GM19035 (cell line): ENCODE results near the gene RHEB.

Source experiments
- ATAC-seq: cut with Tn5 transposase; IDR thresholded peaks from one replicate; pipeline ENCODE4 v1.9.1; 2021; ENCODE audit not compliant: unreplicated experiment

The RHEB gene

DNA sequence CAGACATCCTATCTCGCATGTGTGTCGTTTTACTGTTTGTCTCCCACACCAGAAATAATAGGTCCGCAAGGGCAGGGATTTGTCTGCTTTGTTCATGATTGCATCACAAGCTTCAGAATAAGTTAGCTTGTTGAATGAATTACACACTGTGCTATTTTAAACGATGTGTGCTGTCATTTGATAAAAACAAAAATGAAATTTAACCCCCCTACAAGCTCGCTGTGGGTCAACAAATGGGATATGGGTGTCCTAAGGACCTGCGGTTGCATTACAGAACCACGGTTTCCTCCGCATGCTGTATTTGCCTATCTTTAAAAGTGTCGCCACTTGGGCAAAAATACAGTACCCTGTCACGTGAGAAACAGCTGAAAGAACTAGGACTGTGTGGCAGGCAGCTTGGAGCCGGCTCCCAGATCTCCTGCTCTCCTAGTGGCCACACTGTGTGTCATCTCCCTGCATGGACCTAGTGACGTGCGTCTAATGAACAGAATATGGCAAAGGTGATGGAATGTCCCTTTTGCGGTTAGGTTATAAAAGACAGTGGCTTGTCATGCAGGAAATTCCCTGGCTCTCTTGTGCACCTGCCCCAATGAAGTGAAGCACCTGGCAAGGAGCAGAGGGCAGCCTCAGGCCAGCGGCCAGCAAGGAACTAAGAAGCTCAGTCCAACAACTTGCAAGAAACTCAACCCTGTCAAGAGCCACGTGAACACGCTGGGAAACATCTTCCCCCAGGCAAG lies 46.9 kb downstream of the RHEB start:
- peak; percentile 47 for ATAC-seq

DNA sequence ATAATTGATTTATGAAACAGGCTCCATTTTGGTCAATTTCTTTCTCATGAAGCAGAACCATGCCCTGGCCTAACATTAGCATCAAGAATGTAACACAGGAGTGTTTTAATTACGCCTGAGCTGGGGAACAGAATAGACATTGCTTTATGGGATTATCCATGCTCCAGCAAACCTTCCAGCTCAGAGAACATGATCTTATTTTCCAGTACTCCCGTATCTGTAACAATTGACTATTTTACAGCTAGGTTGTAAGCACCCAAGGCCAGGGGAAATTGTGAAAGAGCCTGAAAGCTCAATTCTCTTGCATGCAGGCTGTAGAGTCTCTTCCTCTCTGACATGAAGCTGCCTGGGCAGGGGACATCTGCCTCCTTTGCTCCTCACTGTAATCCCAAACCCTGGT lies 49.0 kb downstream of the RHEB start:
- no peak for ATAC-seq

DNA sequence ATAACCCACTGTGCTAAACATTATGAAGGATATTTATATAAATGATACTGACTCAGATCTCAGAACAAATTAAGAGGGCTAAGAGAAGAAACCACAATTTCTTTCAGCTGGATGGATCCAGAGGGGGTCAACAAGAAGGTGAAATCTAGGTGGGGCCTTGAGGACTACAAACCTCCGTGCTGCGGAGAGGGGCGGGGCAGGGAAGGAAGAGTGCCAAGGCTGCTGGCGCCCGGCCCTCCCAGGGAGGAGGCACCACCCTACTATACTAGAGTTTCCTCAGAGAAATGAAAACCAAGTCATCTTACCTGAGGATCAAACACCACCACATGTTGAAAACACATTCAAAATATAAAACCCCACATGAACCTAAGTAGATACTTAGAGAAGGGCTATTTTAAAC lies 50.4 kb downstream of the RHEB start:
- no peak for ATAC-seq

DNA sequence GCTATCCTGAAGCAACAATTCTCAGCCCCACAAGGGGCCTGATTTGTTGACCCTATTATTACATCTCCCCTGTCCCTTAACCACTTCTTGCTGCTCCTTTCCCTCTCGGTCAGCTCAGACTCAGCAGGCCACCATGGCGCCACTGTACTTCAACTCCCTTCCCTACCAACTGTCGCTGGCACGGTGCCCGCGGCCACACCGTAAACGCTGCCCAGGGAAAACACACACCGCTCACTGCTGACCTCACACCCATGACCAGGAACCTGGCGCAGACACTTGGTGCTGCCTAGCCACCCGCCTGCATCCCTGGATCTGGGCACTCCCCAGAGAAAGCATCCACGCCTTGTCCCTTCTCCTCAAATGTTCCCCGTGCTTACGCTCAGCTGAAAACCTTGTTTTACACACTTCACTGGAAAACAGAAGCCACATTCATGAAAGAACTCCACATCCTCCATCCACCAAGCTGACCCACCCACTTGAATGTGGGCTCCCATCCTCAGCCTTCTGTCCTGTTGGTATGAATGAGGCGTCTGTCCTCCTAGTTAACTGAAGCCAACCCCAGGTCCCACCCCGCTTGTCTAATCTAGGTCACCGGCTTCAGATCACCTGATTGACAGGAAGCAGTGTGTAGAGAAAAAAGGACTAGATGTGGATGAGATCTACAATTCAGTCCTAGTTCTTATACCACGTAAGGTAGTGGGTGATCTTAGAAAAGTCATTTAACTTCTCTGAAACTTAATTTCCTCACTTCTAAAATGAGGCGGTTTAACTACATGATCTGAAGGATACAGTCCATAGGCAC lies 51.3 kb downstream of the RHEB start:
- no peak for ATAC-seq

DNA sequence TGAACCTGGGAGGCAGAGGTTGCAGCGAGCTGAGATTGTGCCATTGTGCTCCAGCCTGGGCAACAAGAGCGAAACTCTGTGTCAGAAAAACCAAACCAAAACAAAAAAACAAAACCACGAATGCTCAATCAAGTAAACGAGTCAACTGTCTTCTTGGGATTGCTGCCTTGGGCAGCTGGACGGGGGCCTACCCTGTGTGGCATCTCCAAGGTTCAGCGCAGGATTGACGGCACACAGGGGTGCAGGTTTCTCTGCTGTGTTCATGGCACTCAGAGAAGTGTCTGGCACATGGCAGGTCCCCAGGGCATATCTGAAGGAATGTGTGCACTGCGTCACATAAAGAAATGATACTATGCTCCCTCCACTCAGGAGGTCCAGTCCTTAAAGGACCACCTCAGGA lies 54.5 kb downstream of the RHEB start:
- no peak for ATAC-seq

DNA sequence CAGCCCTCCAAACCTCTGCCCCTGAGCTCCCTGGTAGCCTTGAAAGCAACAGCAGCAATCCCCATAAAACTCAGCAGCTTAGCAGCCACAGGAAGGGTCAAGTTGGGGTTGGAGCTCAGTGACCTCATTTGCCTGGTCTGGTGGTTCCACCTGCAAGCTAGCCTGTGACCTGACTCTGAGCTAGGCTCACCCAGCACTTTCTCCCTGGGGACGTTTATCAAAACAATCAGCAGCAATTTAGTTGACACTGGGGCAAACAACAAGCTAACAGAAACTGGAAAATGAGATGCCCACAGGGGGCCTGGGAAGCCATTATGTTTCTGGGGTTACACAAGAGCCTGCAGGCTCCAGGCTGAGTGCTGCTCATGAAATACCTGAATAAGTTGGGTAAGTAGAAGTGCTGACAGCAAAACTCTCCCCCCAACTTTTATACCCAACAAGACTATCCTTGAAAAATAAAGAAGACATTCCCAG lies 57.4 kb downstream of the RHEB start:
- no peak for ATAC-seq

DNA sequence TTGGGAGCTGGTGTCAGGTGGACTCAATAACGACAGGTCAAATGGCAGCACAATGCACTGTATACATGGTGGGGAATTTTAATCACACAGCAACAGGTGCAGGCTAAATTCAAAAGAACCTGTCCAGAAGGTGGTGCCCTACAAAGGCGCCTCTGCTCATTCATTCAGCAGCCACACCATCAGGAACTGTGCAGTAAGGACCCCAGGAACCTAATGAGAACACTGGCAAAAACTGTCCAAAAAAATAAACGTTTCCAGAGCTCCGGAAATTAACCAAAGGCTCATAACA lies 57.8 kb downstream of the RHEB start:
- ATAC-seq: no peak

DNA sequence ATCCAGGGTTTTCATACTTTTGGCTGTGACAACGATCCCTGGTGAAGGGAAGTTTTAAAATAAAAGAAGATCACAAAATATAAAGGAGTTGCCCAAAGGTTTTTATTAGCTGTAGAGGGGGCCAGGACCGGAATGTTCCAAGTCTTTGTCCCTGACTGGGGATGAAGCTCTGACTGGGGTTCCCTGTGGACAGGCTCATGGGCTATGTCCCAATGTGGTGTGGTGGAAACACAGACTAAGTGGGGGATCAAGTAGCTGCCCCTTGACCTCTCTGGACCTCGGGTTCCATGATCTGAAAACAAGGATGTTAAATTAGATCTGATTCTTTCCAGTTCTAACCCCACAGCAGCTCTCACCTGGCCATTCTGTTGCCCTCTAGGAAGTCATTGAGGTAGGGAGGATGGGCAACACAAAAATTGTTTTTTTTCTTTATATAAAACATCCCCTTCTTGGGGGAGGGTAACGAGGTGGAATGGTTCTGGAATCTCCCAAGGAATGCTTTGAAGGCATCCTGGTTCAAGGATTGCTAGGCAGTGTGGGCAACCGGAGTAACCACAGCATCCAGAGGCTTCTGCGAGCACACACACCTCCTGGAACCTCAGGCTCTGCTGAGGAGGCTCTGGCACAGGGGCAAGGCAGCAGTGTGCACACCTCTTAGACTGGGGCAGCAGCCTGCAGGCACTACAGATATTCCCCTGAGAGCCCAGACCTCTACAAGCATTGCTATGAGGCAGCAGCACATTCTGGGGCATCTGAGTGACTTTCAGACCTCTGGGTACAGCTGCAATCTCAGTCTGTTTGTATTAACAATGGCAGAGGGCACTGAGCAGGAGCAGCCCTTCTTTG lies 58.4 kb downstream of the RHEB start:
- no peak for ATAC-seq

DNA sequence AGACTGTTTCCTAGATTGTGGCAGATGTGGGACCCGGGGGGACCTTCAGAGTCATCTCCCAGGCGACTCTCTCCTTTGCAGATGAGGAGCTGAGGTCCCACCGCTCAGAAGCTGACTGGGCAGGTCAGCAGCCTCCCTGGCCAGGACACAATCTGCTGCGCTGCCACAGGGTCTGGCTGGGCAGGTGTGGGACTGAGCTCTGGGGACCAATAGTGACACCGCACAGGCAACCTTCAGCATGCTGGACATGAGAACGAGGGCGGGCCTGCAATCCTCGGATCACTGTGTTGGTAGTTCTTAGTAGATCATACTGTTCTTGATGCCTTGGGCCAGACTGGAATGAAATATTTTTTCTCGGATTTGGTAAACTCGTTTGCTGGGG lies 59.2 kb downstream of the RHEB start:
- no peak for ATAC-seq

DNA sequence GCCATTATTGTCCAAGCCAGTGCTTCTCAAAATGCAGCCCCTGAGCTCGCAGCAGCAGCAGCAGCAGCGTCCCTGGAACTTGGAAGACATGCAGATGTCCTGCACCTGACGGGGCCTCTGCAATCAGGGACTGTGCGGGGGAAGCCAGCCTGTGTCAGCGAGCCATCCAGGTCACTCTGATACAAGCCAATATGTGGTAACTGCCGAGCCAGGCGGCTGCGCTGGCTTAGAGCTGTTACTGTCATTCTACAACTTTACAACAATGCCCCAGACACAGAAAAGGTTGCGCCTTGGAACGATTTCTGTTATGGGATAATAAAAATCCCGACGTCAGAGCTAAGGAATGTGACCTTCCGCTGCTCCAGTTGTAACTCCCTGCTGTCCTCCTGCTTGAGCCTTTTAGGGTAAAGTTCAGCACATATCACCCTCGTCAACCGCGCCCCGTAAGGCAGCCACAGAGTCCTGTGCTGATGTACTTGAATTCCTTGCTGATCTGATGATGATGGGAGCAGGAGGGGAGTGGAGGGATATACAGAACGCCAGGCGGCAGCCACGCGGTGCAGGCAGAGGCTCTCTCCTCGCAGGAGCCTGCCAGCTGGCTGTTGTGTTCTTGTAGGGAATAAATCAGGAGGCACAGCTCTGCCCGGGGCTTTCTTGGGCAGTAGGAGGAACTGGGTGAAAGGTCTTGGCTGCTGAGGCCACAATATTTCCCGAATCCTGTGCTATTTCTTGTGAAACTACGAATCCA lies 59.8 kb downstream of the RHEB start:
- no peak for ATAC-seq

DNA sequence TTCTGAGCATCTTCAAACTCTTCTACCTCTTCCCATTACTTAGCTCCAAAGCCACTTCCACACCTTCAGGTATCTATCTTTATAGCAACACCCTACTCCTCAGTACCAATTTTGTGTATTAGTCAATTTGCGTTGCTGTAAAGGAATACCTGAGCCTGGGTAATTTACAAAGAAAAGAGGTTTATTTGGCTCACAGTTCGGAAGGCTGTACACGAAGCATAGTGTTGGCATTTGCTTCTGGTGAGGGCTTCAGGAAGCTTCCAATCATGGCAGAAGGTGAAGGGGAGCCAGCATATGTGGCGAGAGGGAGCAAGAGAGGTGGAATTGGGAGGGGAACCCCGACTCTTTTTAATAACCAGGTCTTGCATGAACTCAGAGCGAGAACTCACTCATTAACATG lies 62.2 kb downstream of the RHEB start:
- no peak for ATAC-seq

DNA sequence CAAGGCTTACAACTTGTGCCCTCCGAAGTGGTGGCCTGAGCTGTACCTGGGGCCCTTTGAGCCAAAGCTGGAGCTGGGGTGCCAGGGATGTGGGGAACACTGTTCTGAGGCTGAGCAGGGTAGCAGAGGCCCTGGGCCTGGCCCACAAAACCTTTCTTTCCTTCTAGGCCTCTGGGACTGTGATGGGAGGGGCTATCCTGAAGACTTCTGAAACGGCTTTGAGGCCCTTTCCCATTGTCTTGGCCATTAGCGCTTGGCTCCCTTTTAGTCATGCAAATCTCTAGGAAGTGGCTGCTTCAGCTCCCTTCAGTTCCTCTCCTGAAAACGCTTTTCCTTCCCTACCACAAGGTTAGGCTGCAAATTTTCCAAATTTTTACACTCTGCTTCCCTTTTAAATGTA lies 62.9 kb downstream of the RHEB start:
- no peak for ATAC-seq

DNA sequence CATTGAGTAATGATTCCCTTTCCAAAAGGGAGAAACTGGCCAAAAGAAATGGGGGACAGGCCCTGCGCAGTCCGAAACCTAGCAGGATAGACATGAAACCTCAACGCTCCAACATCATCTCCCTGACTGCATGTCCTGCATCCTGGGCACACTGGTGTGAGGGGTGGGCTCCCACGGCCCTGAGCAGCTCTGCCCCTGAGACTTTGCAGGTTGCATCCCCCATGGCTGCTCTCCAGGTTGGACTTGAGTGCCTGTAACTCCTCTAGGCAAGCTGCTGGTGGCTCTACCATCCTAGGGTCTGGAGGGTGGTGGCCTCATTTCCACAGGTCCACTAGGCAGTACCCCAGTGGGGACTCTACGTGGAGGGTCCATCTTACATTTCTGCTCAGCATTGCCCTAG lies 63.4 kb downstream of the RHEB start:
- ATAC-seq: no peak

DNA sequence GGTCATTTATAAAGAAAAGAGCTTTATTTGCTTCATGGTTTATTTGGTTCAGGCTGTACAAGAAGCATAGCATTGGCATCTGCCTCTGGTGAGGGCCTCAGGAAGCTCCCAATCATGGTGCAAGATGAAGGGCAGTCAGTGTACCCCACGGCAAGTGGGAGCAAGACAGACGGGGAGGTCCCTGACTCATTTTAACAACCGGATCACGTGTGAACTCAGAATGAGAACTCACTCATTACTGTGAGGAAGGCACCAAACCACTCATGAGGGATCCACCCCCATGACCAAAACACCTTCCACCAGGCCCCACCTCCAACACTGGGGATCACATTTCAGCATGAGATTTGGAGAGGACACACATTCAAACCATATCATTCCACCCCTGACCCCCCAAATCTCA lies 64.0 kb downstream of the RHEB start:
- ATAC-seq: no peak

DNA sequence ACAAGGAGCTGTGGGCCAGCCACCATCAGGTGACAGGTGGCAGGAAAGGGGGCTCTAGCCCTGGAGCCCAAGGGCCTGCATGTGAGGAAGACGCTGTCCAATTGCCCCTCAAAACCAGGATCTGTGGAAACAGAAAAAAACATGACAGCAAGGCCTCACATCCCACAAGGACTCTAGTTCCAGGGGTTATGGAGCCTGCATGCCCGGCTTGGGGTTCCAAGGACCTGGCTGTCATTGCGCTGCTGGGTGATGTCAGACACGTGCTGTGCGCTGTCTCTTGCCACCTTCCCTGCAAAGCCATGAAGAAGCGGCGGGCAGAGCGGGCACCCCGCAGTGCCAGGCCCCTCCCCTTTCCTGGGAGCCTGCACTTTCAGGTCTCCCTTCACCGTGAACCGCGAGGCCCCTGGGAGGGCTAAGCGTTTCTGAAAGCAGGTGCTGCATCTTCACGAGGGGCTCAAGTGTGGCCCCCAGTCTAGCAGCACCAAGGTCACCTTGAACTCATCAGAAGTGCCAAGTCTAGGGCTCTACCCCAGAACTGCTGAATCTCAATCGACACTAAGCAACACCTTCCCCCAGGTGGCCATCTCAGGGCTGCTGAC lies 64.7 kb downstream of the RHEB start:
- ATAC-seq: no peak

DNA sequence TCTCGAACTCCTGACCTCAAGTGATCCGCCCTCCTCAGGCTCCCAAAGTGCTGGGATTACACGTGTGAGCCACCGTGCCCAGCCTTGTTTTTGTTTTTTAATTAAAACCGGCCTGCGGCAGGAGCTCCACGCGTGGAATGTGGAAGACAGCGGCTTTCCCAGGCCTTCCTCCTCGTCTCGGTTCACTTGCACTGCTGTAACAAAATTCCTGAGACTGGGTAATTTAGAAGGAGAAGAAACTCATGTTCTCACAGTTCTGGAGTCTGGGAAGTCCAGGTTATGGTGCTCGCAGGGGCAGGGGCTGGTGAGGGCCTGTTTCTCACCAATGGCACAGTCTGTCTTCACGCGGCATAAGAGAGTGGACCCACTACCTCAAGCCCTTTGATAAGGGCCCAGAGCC lies 65.4 kb downstream of the RHEB start:
- ATAC-seq: no peak

DNA sequence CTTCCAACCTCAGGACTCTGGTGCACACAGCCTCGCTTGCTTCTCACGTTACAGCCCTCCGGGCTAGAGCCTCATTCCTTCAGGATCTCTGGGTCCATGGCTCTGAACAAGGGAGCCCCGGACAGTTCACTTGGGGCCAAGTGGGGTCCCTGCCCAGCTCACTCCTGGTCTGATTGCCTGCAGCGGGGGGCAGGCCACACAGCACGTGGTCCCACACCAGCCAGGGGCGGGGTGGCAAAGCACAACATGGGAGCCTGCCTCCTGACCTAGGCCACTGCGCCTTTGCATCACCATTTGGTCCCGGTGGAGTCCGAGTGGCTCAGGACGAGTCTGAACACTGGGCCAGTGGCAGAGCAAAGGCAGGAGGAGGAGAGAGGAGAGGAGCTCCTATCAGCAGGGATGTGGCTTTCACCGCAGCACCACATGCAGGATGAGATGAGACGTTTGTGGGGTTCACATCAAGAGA lies 66.3 kb downstream of the RHEB start:
- ATAC-seq: no peak

DNA sequence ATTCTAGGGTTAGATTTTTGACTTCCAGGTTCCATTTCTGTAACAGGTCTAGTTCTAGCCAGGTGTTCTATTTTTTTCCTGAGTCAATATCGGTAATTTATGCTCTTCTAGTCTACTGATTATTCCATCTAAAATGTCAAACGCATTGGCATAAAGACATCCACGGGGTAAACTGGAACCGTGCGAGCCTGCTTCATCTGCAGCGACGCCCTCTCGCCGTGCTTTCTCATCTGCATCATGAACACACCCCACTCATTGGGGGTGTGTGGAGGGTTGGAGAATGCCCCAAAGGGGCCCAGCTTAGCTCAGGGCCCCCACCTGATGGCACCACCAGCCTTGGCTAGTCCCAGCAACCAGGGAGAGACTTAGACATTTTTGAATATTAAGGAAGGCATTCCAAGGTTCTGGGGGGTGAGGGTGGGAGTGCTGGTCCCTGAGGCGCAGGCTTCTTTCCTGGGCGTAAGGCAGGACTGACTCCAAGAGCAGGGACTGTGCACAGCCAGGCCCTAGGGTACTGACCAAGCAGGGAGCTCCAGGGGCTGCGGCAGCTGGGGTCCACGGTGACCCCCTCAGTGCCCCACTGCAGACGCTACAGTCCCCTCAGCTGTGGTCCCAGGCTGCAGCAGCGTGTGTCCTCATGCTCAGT lies 66.9 kb downstream of the RHEB start:
- ATAC-seq: no peak

DNA sequence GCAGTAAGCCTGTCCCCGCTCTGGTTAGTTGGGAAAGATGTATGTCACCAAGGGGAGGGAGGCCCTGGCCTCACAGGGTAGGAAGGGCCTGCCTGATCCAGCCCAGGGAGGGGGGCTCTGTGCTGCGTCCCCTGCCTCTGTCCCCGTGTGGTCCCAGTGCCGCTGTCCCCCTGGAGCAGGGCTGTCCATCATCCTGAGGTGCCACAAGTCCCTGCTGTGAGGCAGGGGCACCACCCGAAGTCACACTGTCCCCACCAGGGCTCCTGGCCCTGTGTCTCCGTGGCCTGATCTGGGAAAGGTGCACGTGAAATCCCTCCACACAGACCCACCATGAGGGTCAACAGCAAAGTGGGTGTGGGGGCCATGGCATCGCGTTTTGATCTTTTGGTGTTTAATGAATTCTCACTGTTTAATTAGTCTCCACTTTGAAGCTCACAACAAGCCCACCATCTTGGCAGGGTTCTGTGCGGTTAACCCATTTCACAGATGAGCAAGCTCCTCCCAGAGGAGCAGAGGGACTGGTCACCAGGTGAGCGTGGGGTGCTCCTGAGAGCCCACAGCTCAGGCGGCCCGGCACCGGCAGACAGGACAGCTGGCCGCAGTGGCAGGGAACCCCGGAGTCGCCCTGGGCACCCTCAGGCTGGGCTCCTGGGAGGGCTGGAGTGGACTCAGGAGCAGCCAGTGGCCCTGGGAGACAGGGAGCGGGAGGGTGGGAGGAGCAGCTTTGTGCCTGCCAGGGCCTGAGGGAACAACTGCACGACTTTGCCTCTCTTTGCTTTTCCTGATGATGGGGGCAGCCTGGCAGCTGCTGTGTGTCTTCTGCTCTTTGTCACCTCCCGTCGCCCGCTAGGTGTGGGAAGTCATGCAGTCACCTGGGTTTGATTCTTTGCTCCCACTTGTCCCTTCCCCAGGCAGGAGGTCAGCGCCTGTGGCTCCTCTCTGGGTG lies 67.8 kb downstream of the RHEB start:
- ATAC-seq: no peak
